ENCODE data around the gene SUDS3. TPM values are rescaled to one million over a fixed set of nuclear protein-coding genes. Genes with fewer than 3 reads are reported as not detected.

SUDS3 gene
- polyA plus RNA-seq, 1 donor from 2014 or later: 67.9 TPM

DNA sequence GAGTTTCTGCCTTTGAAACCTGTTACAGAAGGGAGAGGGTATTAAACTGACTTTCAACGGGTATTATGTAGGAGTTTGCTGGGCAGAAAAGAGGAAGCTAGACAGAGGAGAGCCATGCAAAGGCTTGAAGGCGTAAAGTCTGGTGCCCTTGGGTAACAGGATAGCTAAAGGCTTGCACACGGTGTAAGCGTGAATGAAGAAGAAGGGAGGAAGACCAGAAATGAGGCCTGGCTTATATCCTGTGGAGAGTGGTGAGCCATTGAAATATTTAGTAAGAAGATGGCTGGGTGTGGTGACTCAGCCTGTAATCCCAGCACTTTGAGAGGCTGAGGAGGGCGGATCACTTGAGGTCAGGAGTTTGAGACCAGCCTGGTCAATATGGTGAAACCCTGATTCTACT, 22.6 kb downstream of the SUDS3 start:
- no peaks in the 10 kb centered on the region for H3F3A ChIP-seq (ENCODE audit: insufficient read depth, low read length, poor library complexity, severe bottlenecking)
- no peak overlapping the region for H3K9ac ChIP-seq (ENCODE audit: low read length)
- no peak overlapping the region for H3K4me3 ChIP-seq (ENCODE audit: low read length)
- no peaks in the 10 kb centered on the region for H4K20me1 ChIP-seq (ENCODE audit: insufficient read depth)
- H3K79me2 ChIP-seq (replicated peaks; ENCODE audit: insufficient read depth, low read length): no peaks in the 10 kb centered on the region
- H2AFZ ChIP-seq (ENCODE audit: low read depth, low read length): no peak overlapping the region
- no peaks in the 10 kb centered on the region for H3K9me2 ChIP-seq (ENCODE audit: insufficient read depth, low read length)
- no peaks in the 10 kb centered on the region for H3K9me3 ChIP-seq (ENCODE audit: low read length)
- no peak overlapping the region for H3K4me2 ChIP-seq (ENCODE audit: low read length)
- H3K36me3 ChIP-seq (ENCODE audit: insufficient read depth, low read length): peaks cover 13% of the 10 kb centered on the region
- TF ChIP-seq EZH2 (IDR thresholded peaks at IDR 0.05; ENCODE audit: borderline replicate concordance, insufficient read depth, low read length, poor library complexity, severe bottlenecking): no peak
- no peak for TF ChIP-seq EP300 (conservative IDR thresholded peaks at IDR 0.05; ENCODE audit: poor library complexity, severe bottlenecking)
- no peak for TF ChIP-seq RAD21 (conservative IDR thresholded peaks at IDR 0.05)
- TF ChIP-seq MXI1 (conservative IDR thresholded peaks at IDR 0.05; ENCODE audit: poor library complexity, severe bottlenecking): no peak
- TF ChIP-seq POLR2AphosphoS5 (IDR thresholded peaks at IDR 0.05): no peak
- TF ChIP-seq TAF1 (IDR thresholded peaks at IDR 0.05; ENCODE audit: low read depth): no peak
- TF ChIP-seq CTCF (IDR thresholded peaks at IDR 0.05; ENCODE audit: poor library complexity, severe bottlenecking): no peak
- TF ChIP-seq, protein P1, sequence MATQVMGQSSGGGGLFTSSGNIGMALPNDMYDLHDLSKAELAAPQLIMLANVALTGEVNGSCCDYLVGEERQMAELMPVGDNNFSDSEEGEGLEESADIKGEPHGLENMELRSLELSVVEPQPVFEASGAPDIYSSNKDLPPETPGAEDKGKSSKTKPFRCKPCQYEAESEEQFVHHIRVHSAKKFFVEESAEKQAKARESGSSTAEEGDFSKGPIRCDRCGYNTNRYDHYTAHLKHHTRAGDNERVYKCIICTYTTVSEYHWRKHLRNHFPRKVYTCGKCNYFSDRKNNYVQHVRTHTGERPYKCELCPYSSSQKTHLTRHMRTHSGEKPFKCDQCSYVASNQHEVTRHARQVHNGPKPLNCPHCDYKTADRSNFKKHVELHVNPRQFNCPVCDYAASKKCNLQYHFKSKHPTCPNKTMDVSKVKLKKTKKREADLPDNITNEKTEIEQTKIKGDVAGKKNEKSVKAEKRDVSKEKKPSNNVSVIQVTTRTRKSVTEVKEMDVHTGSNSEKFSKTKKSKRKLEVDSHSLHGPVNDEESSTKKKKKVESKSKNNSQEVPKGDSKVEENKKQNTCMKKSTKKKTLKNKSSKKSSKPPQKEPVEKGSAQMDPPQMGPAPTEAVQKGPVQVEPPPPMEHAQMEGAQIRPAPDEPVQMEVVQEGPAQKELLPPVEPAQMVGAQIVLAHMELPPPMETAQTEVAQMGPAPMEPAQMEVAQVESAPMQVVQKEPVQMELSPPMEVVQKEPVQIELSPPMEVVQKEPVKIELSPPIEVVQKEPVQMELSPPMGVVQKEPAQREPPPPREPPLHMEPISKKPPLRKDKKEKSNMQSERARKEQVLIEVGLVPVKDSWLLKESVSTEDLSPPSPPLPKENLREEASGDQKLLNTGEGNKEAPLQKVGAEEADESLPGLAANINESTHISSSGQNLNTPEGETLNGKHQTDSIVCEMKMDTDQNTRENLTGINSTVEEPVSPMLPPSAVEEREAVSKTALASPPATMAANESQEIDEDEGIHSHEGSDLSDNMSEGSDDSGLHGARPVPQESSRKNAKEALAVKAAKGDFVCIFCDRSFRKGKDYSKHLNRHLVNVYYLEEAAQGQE (IDR thresholded peaks at IDR 0.05; ENCODE audit: borderline replicate concordance): no peak
- no peak for TF ChIP-seq SMC3 (conservative IDR thresholded peaks at IDR 0.05; ENCODE audit: poor library complexity)
- H3K27me3 ChIP-seq (ENCODE audit: insufficient read depth, low read depth, low read length): no peaks in the 10 kb centered on the region
- H3K27ac ChIP-seq (ENCODE audit: low read length): no peak overlapping the region

DNA sequence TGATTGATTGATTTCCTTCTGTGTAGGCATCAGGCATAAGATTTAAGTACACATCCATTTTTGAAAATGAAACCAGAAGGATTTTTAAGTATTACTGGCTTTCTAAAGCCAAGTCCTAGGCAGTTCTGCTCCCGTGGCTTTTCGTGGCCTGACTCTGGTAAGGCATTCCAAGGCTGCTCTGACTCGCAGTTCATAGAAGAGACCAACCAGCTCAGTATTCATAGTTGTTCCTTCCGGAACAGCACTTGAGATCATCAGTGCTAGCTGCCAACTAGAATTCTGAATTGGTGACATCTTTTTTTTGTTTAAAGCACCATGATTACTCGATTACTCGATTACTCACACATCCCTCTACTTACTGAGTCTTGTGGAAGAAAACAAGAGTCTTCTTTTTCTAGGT, 25.9 kb downstream of the SUDS3 start:
- Histone ChIP-seq H3K27me3 (ENCODE audit: insufficient read depth, low read depth, low read length) (no peaks in the 10 kb centered on the region), H3K4me3 (ENCODE audit: low read length) (no peak overlapping the region), H4K20me1 (ENCODE audit: insufficient read depth) (no peaks in the 10 kb centered on the region), H2AFZ (ENCODE audit: low read depth, low read length) (no peak overlapping the region), H3K4me2 (ENCODE audit: low read length) (no peak overlapping the region), H3K79me2 (replicated peaks; ENCODE audit: insufficient read depth, low read length) (no peaks in the 10 kb centered on the region), H3K9ac (ENCODE audit: low read length) (no peak overlapping the region), H3K9me3 (ENCODE audit: low read length) (no peaks in the 10 kb centered on the region), H3K9me2 (ENCODE audit: insufficient read depth, low read length) (no peaks in the 10 kb centered on the region), H3F3A (ENCODE audit: insufficient read depth, low read length, poor library complexity, severe bottlenecking) (no peaks in the 10 kb centered on the region), H3K36me3 (ENCODE audit: insufficient read depth, low read length) (peaks cover 5% of the 10 kb centered on the region), H3K27ac (ENCODE audit: low read length) (no peak overlapping the region)
- no peak for TF ChIP-seq SMC3 (conservative IDR thresholded peaks at IDR 0.05; ENCODE audit: poor library complexity)

Data from neural cell (in vitro differentiated cells).